Transverse colon (tissue), 4 donors: Measurements from ENCODE around the gene PRSS57.

Experiments
- CTCF ChIP-seq, 5 experiments: fragments of 200-600 bp in 3 of 5; fragments of 450-650 bp in 2 of 5; sonication (generic) in 3 of 5; IDR thresholded peaks; 1 replicate in 2 of 5; 2 replicates in 3 of 5; pipeline ENCODE4 v1.5.1; 2016 to 2017; ENCODE audit warnings: antibody characterized with exemption in 5 of 5, inconsistent platforms in 3 of 5, mild to moderate bottlenecking in 2 of 5, moderate library complexity in 1 of 5
- EP300 ChIP-seq: sonication (generic); formaldehyde crosslinking; IDR thresholded peaks from one replicate; pipeline ENCODE4 v1.6.1; 2017; ENCODE audit warnings: antibody characterized with exemption, low read depth
- POLR2A ChIP-seq: fragments of 450-650 bp; IDR thresholded peaks from one replicate; pipeline ENCODE4 v1.6.1; 2016; ENCODE audit warnings: antibody characterized with exemption, mild to moderate bottlenecking, moderate library complexity
- POLR2AphosphoS5 ChIP-seq, 3 donors: sonication (generic); formaldehyde crosslinking; IDR thresholded peaks; one replicate each; pipeline ENCODE4 v1.6.1; 2016; ENCODE audit warnings: antibody characterized with exemption in 3 of 3

DNA sequence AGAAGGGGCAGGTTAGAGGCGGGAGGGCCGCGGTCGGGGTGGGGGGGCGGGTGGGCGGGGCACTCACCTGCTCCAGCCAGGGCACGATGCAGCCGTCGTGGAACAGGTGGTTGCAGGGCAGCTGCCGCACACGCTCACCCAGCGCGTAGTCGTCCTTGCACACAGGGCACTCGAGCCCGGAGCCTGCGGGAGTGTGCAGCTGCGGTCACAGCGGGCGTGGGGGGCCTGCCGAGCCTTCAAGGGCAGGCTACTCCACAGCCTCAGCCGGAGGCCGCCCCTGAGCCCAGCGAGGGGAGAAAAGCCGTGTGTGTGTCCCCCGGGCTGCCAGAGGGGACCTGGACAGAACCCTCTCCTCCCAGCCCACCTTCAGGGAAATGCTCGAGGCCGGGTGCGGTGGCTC, 46.9 kb downstream of the PRSS57 start:
- TF ChIP-seq CTCF (IDR thresholded peaks at IDR 0.05) (no peak), EP300 (no peak), POLR2A (no peak), POLR2AphosphoS5 (IDR thresholded peaks at IDR 0.05) (no peak)
